NCI-H345 (cell line): ENCODE data around the gene THSD7B.
"Not testable (repeated sequence)": the region's sequence is repeated elsewhere in the genome, so short reads cannot be mapped to it uniquely, and the experiment has no call there.

Source experiments
- DNase-seq: peaks from one replicate; lab custom pipeline; 2025; lab: John Stamatoyannopoulos, UW

The THSD7B gene

GRCh38 chr2:137255990-137256389 lies 490.6 kb downstream of the THSD7B start:
- DNase-seq = no peak

- DNase-seq = no peak
Measured at GRCh38 chr2:137261881-137262585, 496.7 kb downstream of the THSD7B start.

GRCh38 chr2:137262594-137262993 lies 497.2 kb downstream of the THSD7B start:
- DNase-seq = no peak

GRCh38 chr2:137287913-137288639 lies 522.7 kb downstream of the THSD7B start:
- DNase-seq = no peak

- no peak for DNase-seq
Measured at GRCh38 chr2:137291836-137292570, 526.7 kb downstream of the THSD7B start.

- no peak for DNase-seq
Measured at GRCh38 chr2:137298377-137298776, 533.0 kb downstream of the THSD7B start.

GRCh38 chr2:137300987-137301386 lies 535.6 kb downstream of the THSD7B start:
- no peak for DNase-seq

- peak; percentile 7 for DNase-seq
Measured at GRCh38 chr2:137302957-137303356, 537.6 kb downstream of the THSD7B start.

- no peak for DNase-seq
Measured at GRCh38 chr2:137316075-137316474, 550.7 kb downstream of the THSD7B start.

- DNase-seq = no peak
Measured at GRCh38 chr2:137321566-137321965, 556.2 kb downstream of the THSD7B start.

- DNase-seq = not testable (repeated sequence)
Measured at GRCh38 chr2:137331562-137331961, 566.2 kb downstream of the THSD7B start.

- DNase-seq = no peak
Measured at GRCh38 chr2:137333386-137334165, 568.2 kb downstream of the THSD7B start.

- DNase-seq = no peak
Measured at GRCh38 chr2:137336067-137336466, 570.7 kb downstream of the THSD7B start.

- DNase-seq = peak; percentile 6
Measured at GRCh38 chr2:137339051-137339450, 573.7 kb downstream of the THSD7B start.

- no peak for DNase-seq
Measured at GRCh38 chr2:137345994-137346393, 580.6 kb downstream of the THSD7B start.

- no peak for DNase-seq
Measured at GRCh38 chr2:137348301-137348700, 583.0 kb downstream of the THSD7B start.

- DNase-seq = no peak
Measured at GRCh38 chr2:137357634-137358033, 592.3 kb downstream of the THSD7B start.

- DNase-seq = no peak
Measured at GRCh38 chr2:137367361-137367760, 602.0 kb downstream of the THSD7B start.

- no peak for DNase-seq
Measured at GRCh38 chr2:137369106-137369505, 603.8 kb downstream of the THSD7B start.

- DNase-seq = no peak
Measured at GRCh38 chr2:137379186-137379585, 613.8 kb downstream of the THSD7B start.

- peak; percentile 28 for DNase-seq
Measured at GRCh38 chr2:137380610-137381009, 615.3 kb downstream of the THSD7B start.

- DNase-seq = no peak
Measured at GRCh38 chr2:137381731-137382130, 616.4 kb downstream of the THSD7B start.
